Fibroblast of gingiva (primary cell): ENCODE measurements around the gene ELMO1.

Experiments used
- DNase-seq: peaks from one replicate; pipeline ENCODE4 v3.0.0-alpha.2; 2011; ENCODE audit warnings: low read depth

ELMO1 gene

DNA sequence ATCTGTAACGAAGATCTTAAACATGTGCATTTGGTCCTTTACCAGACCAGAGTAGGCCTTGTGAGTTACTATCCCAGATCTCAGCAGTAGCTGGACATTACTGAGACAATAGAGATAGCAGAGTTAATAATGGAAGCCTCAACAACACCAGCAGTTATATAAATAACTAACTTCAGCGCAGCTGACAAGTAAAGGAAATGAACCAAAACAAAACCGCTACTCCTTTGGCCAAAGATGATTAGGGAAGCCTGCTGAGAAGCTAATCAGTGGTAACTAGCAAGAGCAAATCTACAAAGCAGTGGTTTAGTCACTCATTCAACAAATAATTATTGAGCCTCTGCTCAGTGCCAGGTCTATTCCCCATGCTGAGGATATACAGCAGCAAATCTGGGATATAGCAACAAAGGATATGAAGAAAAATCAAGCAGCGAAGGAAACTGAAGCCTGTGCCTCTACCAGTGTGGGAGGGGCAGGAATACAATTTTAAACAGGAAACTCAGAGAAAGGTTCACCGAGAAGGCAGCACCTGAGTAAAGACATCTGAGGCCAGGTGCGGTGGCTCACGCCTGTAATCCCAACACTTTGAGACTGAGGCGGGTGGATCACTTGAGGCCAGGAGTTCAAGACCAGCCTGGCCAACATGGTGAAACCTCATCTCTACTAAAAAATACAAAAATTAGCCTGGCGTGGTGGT lies 103.6 kb downstream of the ELMO1 start:
- DNase-seq: no peak

GRCh38 chr7:37342688-37343471 lies 105.8 kb downstream of the ELMO1 start:
- no peak for DNase-seq

- DNase-seq: no peak
Observed at GRCh38 chr7:37342176-37342687, 106.4 kb downstream of the ELMO1 start.

- DNase-seq: no peak
Observed at GRCh38 chr7:37341033-37341630, 107.5 kb downstream of the ELMO1 start.

- DNase-seq: no peak
Observed at GRCh38 chr7:37338966-37339365, 109.7 kb downstream of the ELMO1 start.

GRCh38 chr7:37337522-37337921 lies 111.1 kb downstream of the ELMO1 start:
- DNase-seq: no peak

GRCh38 chr7:37336259-37336658 lies 112.4 kb downstream of the ELMO1 start:
- no peak for DNase-seq

DNA sequence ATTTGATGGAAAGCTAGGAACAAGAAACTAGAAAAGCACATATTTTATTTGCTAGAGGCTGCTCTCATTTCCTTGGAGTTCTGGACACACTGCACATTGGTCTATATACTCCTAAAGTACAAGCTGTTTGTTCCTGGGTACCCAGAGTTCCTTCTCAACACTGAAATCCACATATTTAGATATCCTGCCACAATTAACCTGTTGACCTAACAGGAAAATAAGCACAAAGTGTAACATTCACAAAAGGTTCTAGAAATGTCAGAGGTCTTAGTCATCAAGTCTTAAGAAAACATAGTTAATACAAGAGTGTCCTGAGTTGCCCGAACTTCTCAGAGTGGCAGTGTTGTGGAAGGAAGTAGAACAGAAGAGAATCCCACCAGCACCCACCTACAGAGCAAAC lies 115.6 kb downstream of the ELMO1 start:
- no peak for DNase-seq

- no peak for DNase-seq
Observed at GRCh38 chr7:37332243-37333016, 116.2 kb downstream of the ELMO1 start.

- DNase-seq: no peak
Observed at GRCh38 chr7:37330775-37331174, 117.9 kb downstream of the ELMO1 start.

- no peak for DNase-seq
Observed at GRCh38 chr7:37329940-37330339, 118.7 kb downstream of the ELMO1 start.

- no peak for DNase-seq
Observed at GRCh38 chr7:37327288-37327687, 121.4 kb downstream of the ELMO1 start.

DNA sequence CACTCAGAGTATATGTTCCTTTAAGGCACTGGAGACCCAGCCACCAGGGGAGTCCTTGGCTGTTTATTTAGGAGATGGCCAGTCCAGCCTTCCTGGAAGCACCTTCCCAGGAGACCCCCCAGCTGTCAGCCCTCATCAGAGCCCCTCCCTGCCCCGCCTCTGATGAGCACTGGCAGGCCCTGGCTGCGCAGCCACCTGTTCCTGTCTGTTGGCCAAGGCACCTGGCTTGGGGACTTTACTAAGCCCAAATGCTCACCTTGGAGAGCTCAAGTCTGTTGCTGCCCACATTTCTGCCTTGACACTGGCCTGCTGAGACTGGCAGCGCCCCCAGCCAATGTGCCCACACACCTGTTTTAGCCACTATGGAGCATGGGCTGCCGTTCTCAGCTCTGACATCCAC lies 124.7 kb downstream of the ELMO1 start:
- no peak for DNase-seq

GRCh38 chr7:37322831-37323230 lies 125.8 kb downstream of the ELMO1 start:
- no peak for DNase-seq

DNA sequence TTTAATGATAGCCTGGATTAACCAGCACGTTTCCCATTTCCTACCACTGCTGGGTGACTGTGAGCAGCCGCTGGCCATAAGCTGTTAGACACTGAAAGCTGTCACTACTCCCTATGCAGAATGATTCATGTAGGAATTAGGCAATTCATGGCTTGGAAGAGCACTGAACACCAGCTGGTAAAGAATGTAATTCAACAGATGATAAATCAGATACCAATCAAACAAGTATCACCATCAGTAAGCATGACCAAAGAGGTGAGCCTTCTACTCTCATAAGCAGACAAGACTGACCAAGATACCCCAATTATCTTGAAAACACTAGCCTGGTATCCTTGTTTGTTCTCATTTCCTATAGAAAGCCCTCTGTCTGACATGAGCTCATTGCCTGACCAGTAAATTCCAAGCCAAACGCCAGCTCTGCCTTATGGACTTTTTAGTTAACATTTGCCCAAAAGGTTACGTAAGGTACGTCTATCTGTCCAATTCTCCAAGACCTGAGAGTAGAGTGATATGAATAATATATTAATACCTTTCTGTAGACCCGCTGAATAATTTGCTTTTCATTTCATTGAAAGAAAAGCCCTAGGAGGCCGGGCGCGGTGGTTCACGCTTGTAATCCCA lies 127.7 kb downstream of the ELMO1 start:
- no peak for DNase-seq

DNA sequence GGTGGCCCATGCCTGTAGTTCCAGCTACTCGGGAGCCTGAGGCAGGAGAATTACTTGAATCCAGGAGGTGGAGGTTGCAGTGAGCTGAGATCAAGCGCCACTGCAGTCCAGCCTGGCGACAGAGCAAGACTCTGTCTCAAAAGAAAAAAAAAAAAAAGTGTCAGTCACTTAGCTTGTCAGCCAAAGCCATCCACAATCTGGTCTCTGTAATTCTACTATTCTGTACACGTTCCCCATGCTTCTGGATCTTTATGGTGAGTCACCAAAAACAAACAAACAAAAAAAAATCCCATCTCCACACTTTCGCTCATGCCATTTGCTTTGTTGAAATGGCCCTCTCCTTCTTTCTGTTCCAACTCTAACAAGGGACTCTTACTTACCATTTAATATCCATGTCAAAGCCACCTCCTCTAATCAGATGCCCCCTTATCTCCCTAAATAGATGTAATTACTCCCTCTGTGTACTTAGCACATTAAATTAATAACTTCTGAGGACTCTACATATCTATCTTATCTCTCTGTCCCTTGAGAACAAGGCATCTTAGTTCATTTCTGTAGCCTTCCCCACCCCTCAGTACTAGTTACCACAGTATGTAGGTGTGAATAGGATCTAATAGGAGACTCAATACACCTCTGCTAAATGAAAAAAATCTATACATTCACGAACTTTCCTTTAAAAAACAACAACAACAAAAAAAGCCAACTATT lies 128.4 kb downstream of the ELMO1 start:
- no peak for DNase-seq

DNA sequence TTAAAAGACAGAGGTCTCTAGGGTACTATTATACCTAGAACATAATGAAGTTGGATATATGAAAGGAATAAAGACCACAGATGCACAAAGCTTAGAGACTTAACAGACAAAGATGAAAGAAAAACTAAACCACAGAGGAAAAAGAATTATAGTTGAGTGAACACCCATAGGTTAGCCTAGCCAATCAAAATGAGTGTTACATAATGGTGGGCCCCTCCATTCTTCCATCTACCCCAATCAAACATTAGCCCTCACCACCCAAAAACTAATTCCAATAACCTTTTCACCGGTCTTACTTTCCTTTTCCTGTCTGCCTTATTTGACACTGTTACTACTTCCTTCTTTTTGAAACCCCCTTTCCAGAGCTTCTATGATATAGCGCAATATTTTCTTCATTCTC lies 130.1 kb downstream of the ELMO1 start:
- DNase-seq: no peak

GRCh38 chr7:37315772-37316715 lies 132.6 kb downstream of the ELMO1 start:
- peak; percentile 6 for DNase-seq

- DNase-seq: no peak
Observed at GRCh38 chr7:37312608-37313007, 136.1 kb downstream of the ELMO1 start.

DNA sequence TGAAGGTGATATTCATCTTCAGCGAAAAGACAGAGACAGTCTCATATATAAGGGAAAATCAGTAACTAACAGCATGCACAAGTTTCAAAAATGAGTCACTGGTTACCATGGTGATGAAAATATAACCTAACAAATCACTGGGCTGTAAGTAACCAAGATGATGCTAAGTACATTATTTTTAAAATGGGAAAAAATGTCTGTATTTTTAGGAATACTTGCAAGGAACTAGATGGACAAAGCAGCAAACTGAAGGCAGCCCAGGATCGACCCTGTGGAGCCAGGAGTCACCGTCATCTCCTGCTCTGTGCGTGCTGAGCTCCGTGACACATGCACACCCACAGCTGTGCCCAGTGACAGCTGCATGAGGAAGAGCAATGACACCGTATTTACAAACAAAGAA lies 137.3 kb downstream of the ELMO1 start:
- no peak for DNase-seq
